MCF 10A (cell line): Measurements from ENCODE around the gene DCLRE1C. TPM values are rescaled to one million over a fixed set of nuclear protein-coding genes. Genes with fewer than 3 reads are reported as not detected.

ENCODE experiments used
- BruUV-seq: library from RNA; stranded (reverse); fragments of 400-500 nt; replicated peaks from 2 replicates; lab custom pipeline; 2021; lab: Mats Ljungman, UMichigan
- CTCF ChIA-PET: fragments of 300-600 bp; sonication (Branson Sonifier 250); formaldehyde crosslinking; extraction: SDS; loops from one replicate; lab custom pipeline; 2021; ENCODE audit warnings: antibody characterized with exemption, inconsistent platforms; lab: Yijun Ruan, JAX
- POLR2A ChIA-PET: fragments of 300-600, 350-650 bp; sonication (Branson Sonifier 250); formaldehyde crosslinking; extraction: SDS; loops from one replicate; lab custom pipeline; 2020; ENCODE audit warnings: antibody characterized with exemption, inconsistent platforms; lab: Yijun Ruan, JAX
- DNase-seq: peaks from one replicate; pipeline ENCODE4 v3.0.0-alpha.2; 2018; ENCODE audit not compliant: unreplicated experiment
- H3K27ac Mint-ChIP-seq: one replicate; pipeline ENCODE4 v1.8.0; 2022; ENCODE audit warnings: mild to moderate bottlenecking, low read depth, mixed read lengths; ENCODE audit not compliant: unreplicated experiment
- H3K27me3 Mint-ChIP-seq: one replicate; pipeline ENCODE4 v1.8.0; 2022; ENCODE audit warnings: mixed read lengths; ENCODE audit not compliant: insufficient read depth, unreplicated experiment
- H3K36me3 Mint-ChIP-seq: one replicate; pipeline ENCODE4 v1.8.0; 2022; ENCODE audit warnings: mild to moderate bottlenecking, moderate library complexity, mixed read lengths; ENCODE audit not compliant: insufficient read depth, unreplicated experiment
- H3K4me1 Mint-ChIP-seq: one replicate; pipeline ENCODE4 v1.8.0; 2022; ENCODE audit warnings: mixed read lengths; ENCODE audit not compliant: insufficient read depth, unreplicated experiment
- H3K4me3 Mint-ChIP-seq: one replicate; pipeline ENCODE4 v1.8.0; 2022; ENCODE audit warnings: mild to moderate bottlenecking, moderate library complexity, mixed read lengths; ENCODE audit not compliant: unreplicated experiment
- H3K9me3 Mint-ChIP-seq: one replicate; pipeline ENCODE4 v1.8.0; 2022; ENCODE audit warnings: mixed read lengths; ENCODE audit not compliant: unreplicated experiment
- CTCF ChIP-seq: fragments of 200-600 bp; IDR thresholded peaks from one replicate; pipeline ENCODE4 v1.8.0; 2022; ENCODE audit warnings: antibody characterized with exemption, mild to moderate bottlenecking; ENCODE audit not compliant: unreplicated experiment
- intact Hi-C: fragments of 100-400 bp; cut with micrococcal nuclease; formaldehyde crosslinking; loops from 2 replicates; pipeline ENCODE4 v1.14.1; 2022
- total RNA-seq: library from RNA; stranded (reverse); gene quantifications from 2 replicates; pipeline ENCODE4 v1.2.3, GENCODE V29; 2022

The DCLRE1C gene
- total RNA-seq, 1 experiment from 2014 or later: 10.3 TPM

GRCh38 chr10:14855453-14855852, 98.4 kb downstream of the DCLRE1C start:
- Mint-ChIP-seq H3K4me1 (no peaks in the 10 kb centered on the region), H3K27ac (no peak overlapping the region), H3K36me3 (peaks cover 60% of the 10 kb centered on the region), H3K9me3 (no peaks in the 10 kb centered on the region), H3K27me3 (no peaks in the 10 kb centered on the region), H3K4me3 (no peak overlapping the region)
- intact Hi-C loops: loop anchor here (2.0 kb wide), 1 partner anchor 21 kb away; no protein-coding TSS in a partner anchor
- no TSS peak for BruUV-seq
- ChIA-PET POLR2A (interaction anchor here (1.4 kb wide), 1 partner anchor 17 kb away, joined by 3 read pairs; the partner anchor contains the start of genes HSPA14 and MSANTD7), CTCF (no interaction called here)
- no peak for TF ChIP-seq CTCF
- no peak for DNase-seq

GRCh38 chr10:14852236-14852635, 101.7 kb downstream of the DCLRE1C start:
- intact Hi-C loops: no loop called here
- no peak overlapping the region for H3K27ac Mint-ChIP-seq
- H3K9me3 Mint-ChIP-seq: no peaks in the 10 kb centered on the region
- POLR2A ChIA-PET: interaction anchor here (1.0 to 1.6 kb wide), 2 partner anchors 15 to 26 kb away, joined by 3 to 6 read pairs; partner anchors contain the start of gene SUV39H2
- H3K36me3 Mint-ChIP-seq: peaks cover 66% of the 10 kb centered on the region
- H3K27me3 Mint-ChIP-seq: no peaks in the 10 kb centered on the region
- TF ChIP-seq CTCF: no peak
- no TSS peak for BruUV-seq
- H3K4me3 Mint-ChIP-seq: no peak overlapping the region
- no peak for DNase-seq
- H3K4me1 Mint-ChIP-seq: no peaks in the 10 kb centered on the region
- CTCF ChIA-PET: interaction anchor here (1.6 kb wide), 1 partner anchor 17 kb away, joined by 6 read pairs; no protein-coding TSS in a partner anchor

Other genes starting within 250 kb of the DCLRE1C start
- 32.1 and 41.3 TPM in 2 replicates for gene FAM107B, start 179.2 kb downstream of the DCLRE1C start, total RNA-seq
- 1.9 and 2.9 TPM in 2 replicates for gene CDNF, start 116.1 kb downstream of the DCLRE1C start, total RNA-seq
- 12.1 and 14.0 TPM in 2 replicates for gene HSPA14, start 115.8 kb downstream of the DCLRE1C start, total RNA-seq
- 17.2 and 18.1 TPM in 2 replicates for gene MSANTD7, start 115.8 kb downstream of the DCLRE1C start, total RNA-seq
- gene SUV39H2, start 75.2 kb downstream of the DCLRE1C start, total RNA-seq: 14.9 and 16.0 TPM in 2 replicates
- gene MEIG1, start 5.3 kb upstream of the DCLRE1C start, total RNA-seq: 1.7 TPM in 1 of 2 replicates, not detected in the other
- 1.4 and 2.1 TPM in 2 replicates for gene OLAH, start 89.8 kb upstream of the DCLRE1C start, total RNA-seq
- gene ACBD7, start 134.7 kb upstream of the DCLRE1C start, total RNA-seq: 0.54 and 0.63 TPM in 2 replicates
- 26.4 and 30.8 TPM in 2 replicates for gene RPP38, start 143.3 kb upstream of the DCLRE1C start, total RNA-seq
- gene NMT2, start 214.6 kb upstream of the DCLRE1C start, total RNA-seq: 9.6 and 10.5 TPM in 2 replicates